Transverse colon (tissue), 3 donors: ENCODE results near the gene MX2.

Experiments used
- EP300 ChIP-seq: sonication (generic); formaldehyde crosslinking; IDR thresholded peaks from one replicate; pipeline ENCODE4 v1.6.1; 2017; ENCODE audit warnings: antibody characterized with exemption, low read depth
- POLR2AphosphoS5 ChIP-seq, 3 donors: sonication (generic); formaldehyde crosslinking; IDR thresholded peaks; one replicate each; pipeline ENCODE4 v1.6.1; 2016; ENCODE audit warnings: antibody characterized with exemption in 3 of 3

GRCh38 chr21:41403331-41403730, 41.5 kb downstream of the MX2 start:
- TF ChIP-seq EP300, result no peak
- TF ChIP-seq POLR2AphosphoS5 (IDR thresholded peaks at IDR 0.05), result no peak
